Calu3 (cell line): ENCODE data around the gene CEP19. TPM values are rescaled to one million over a fixed set of nuclear protein-coding genes. Genes with fewer than 3 reads are reported as not detected.

Experiments used
- BruUV-seq: library from RNA; stranded (reverse); fragments of 400-500 nt; replicated peaks from 2 replicates; lab custom pipeline; 2021; lab: Mats Ljungman, UMichigan
- CTCF ChIA-PET: fragments of 300-600 bp; sonication (Branson Sonifier 250); formaldehyde crosslinking; loops from one replicate; lab custom pipeline; 2022; ENCODE audit warnings: antibody characterized with exemption; lab: Charles Lee
- DNase-seq: peaks from one replicate; pipeline ENCODE4 v3.0.0; 2022
- H3K27ac Mint-ChIP-seq: one replicate; pipeline ENCODE4 v1.8.0; 2022; ENCODE audit warnings: mixed read lengths; ENCODE audit not compliant: unreplicated experiment
- H3K27me3 Mint-ChIP-seq: one replicate; pipeline ENCODE4 v1.8.0; 2022; ENCODE audit warnings: mixed read lengths; ENCODE audit not compliant: unreplicated experiment
- H3K36me3 Mint-ChIP-seq: one replicate; pipeline ENCODE4 v1.8.0; 2022; ENCODE audit warnings: mild to moderate bottlenecking, moderate library complexity, mixed read lengths; ENCODE audit not compliant: insufficient read depth, unreplicated experiment
- H3K4me1 Mint-ChIP-seq: one replicate; pipeline ENCODE4 v1.8.0; 2022; ENCODE audit warnings: mild to moderate bottlenecking, low read depth, mixed read lengths; ENCODE audit not compliant: unreplicated experiment
- H3K4me3 Mint-ChIP-seq: one replicate; pipeline ENCODE4 v1.8.0; 2022; ENCODE audit warnings: mild to moderate bottlenecking, low read depth, moderate library complexity, mixed read lengths; ENCODE audit not compliant: unreplicated experiment
- H3K9me3 Mint-ChIP-seq: one replicate; pipeline ENCODE4 v1.8.0; 2022; ENCODE audit warnings: low read depth, mixed read lengths; ENCODE audit not compliant: unreplicated experiment
- intact Hi-C: fragments of 100-400 bp; cut with micrococcal nuclease; formaldehyde crosslinking; loops from one replicate; pipeline ENCODE4 v1.10.0; 2022; ENCODE audit not compliant: unreplicated experiment
- total RNA-seq: library from RNA; stranded (reverse); gene quantifications from 2 replicates; pipeline ENCODE4 v1.2.3, GENCODE V29; 2022
- TF ChIP-seq, protein P1 (sequence below): fragments of 200-600 bp; IDR thresholded peaks from one replicate; pipeline ENCODE4 v1.8.0; 2022; ENCODE audit warnings: antibody characterized with exemption; ENCODE audit not compliant: unreplicated experiment

CEP19 gene
- total RNA-seq, 1 experiment from 2014 or later: 1.7 TPM

DNA sequence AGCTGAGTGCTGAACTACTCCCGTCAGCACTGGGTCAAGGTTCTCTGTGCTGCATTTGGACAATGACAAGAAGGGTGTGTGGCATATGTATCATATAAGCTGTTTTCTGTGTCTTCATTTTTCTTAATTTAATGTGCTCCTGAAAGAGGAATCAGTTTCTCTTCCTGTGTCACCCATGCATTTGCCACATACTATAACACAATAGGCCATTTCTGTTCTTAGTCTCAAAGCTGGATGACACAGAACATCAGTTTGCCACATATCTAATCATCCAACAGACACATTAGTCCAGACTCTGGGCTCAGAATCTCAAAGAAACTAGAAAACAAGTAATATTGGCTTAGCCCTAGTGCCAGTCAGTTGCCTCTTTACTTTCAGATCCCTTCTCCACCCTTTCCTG, 34.1 kb downstream of the CEP19 start:
- CTCF ChIA-PET: interaction anchor here (0.6 to 2.1 kb wide), 3 partner anchors 69 to 717 kb away, joined by 3 to 7 read pairs (median 6); no protein-coding TSS in a partner anchor
- no TSS peak for BruUV-seq
- Mint-ChIP-seq H3K9me3 (no peaks in the 10 kb centered on the region), H3K4me3 (no peak overlapping the region), H3K36me3 (peaks cover 4% of the 10 kb centered on the region), H3K4me1 (no peaks in the 10 kb centered on the region), H3K27ac (no peak overlapping the region), H3K27me3 (peaks cover 39% of the 10 kb centered on the region)
- no peak for DNase-seq
- TF ChIP-seq, protein P1, sequence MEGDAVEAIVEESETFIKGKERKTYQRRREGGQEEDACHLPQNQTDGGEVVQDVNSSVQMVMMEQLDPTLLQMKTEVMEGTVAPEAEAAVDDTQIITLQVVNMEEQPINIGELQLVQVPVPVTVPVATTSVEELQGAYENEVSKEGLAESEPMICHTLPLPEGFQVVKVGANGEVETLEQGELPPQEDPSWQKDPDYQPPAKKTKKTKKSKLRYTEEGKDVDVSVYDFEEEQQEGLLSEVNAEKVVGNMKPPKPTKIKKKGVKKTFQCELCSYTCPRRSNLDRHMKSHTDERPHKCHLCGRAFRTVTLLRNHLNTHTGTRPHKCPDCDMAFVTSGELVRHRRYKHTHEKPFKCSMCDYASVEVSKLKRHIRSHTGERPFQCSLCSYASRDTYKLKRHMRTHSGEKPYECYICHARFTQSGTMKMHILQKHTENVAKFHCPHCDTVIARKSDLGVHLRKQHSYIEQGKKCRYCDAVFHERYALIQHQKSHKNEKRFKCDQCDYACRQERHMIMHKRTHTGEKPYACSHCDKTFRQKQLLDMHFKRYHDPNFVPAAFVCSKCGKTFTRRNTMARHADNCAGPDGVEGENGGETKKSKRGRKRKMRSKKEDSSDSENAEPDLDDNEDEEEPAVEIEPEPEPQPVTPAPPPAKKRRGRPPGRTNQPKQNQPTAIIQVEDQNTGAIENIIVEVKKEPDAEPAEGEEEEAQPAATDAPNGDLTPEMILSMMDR: no peak
- intact Hi-C loops: no loop called here

DNA sequence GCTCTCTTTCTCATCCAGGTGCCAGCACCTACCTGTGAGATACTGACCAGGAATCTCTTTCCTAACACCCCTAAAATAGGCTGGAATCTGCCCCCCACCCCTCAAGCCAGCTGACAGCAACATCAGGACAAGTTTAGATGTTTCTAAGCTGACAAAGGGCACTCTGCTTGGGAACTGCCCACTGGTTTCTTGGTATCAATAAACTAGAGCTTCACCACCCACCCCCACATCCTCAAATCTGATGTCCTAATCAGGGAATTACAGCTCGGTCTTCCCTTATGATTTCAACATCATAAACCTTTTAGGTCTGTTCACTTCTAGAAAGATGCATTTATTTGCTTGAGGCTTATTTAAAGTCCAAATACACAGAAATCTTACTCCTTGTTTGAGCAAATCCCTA, 34.7 kb downstream of the CEP19 start:
- CTCF ChIA-PET: interaction anchor here (0.5 to 2.1 kb wide), 4 partner anchors 68 to 717 kb away, joined by 3 to 7 read pairs (median 5); no protein-coding TSS in a partner anchor
- Mint-ChIP-seq H3K4me1 (no peaks in the 10 kb centered on the region), H3K27me3 (peaks cover 39% of the 10 kb centered on the region), H3K36me3 (peaks cover 4% of the 10 kb centered on the region), H3K9me3 (no peaks in the 10 kb centered on the region), H3K27ac (no peak overlapping the region), H3K4me3 (no peak overlapping the region)
- intact Hi-C loops: no loop called here
- no TSS peak for BruUV-seq
- DNase-seq: no peak
- TF ChIP-seq, protein P1: no peak

DNA sequence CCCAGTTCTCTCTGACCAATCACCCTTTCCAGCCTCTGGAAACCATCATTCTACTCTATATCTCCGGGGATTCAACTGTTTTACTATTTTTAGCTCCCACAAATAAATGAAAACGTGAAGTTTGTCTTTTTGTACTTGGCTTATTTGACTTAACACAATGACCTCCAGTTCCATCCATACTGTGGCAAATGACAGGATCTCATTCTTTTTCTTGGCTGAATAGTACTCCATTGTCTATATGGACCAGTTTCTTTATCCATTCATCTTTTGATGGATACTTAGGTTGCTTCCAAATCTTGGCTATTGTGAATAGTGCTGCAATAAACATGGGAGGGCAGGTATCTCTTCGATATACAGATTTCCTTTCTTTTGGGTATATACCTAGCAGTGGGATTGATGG, 38.4 kb downstream of the CEP19 start:
- intact Hi-C loops: no loop called here
- no TSS peak for BruUV-seq

DNA sequence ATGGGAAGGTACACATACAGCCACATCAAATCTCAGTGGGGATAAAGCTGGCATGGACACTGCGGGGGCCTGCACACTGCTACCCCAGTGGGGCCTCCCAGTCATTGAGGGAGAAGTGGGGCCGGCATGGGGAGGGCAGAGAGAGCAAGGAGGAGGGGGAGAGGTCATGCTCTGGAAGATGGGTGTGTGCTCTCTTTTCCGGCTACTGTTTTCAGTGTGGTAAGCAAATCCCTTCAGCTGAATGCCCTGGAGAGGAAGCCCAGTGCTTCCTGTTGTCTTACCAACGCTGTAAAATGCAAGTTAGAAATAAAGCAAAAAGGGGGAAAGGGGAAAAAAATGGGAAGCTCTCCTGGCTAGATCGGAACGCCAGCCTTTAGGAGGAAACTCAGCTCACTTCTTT, 41.7 kb downstream of the CEP19 start:
- TF ChIP-seq, protein P1: no peak
- Mint-ChIP-seq H3K9me3 (no peaks in the 10 kb centered on the region), H3K27me3 (peaks cover 40% of the 10 kb centered on the region), H3K36me3 (peaks cover 4% of the 10 kb centered on the region), H3K27ac (no peak overlapping the region), H3K4me3 (no peak overlapping the region), H3K4me1 (no peaks in the 10 kb centered on the region)
- intact Hi-C loops: no loop called here
- no TSS peak for BruUV-seq
- no peak for DNase-seq
- CTCF ChIA-PET: interaction anchor here (0.7 kb wide), 3 partner anchors 21 to 72 kb away, joined by 4 to 6 read pairs (median 4); no protein-coding TSS in a partner anchor

More for the DNA sequence above, 38.4 kb downstream of the CEP19 start:
- H3K36me3 Mint-ChIP-seq: peaks cover 4% of the 10 kb centered on the region
- TF ChIP-seq, protein P1: no peak
- H3K27me3 Mint-ChIP-seq: peaks cover 43% of the 10 kb centered on the region
- no peak overlapping the region for H3K27ac Mint-ChIP-seq
- H3K9me3 Mint-ChIP-seq: no peaks in the 10 kb centered on the region
- DNase-seq: no peak
- no peaks in the 10 kb centered on the region for H3K4me1 Mint-ChIP-seq
- CTCF ChIA-PET: no interaction called here
- no peak overlapping the region for H3K4me3 Mint-ChIP-seq
